GM19452 (cell line): Measurements from ENCODE around the gene SIRT6.
"Not testable (repeated sequence)": the region's sequence is repeated elsewhere in the genome, so short reads cannot be mapped to it uniquely, and the experiment has no call there.

ENCODE experiments used
- ATAC-seq: cut with Tn5 transposase; IDR thresholded peaks from one replicate; pipeline ENCODE4 v1.9.1; 2021; ENCODE audit not compliant: unreplicated experiment

SIRT6 gene

GRCh38 chr19:4200940-4201542 is 18.7 kb upstream of the SIRT6 start:
- no peak for ATAC-seq

GRCh38 chr19:4199699-4200293 is 17.4 kb upstream of the SIRT6 start:
- ATAC-seq: no peak

- no peak for ATAC-seq
Observed at GRCh38 chr19:4198467-4199126, 16.2 kb upstream of the SIRT6 start.

GRCh38 chr19:4197625-4198466 is 15.5 kb upstream of the SIRT6 start:
- no peak for ATAC-seq

GRCh38 chr19:4197228-4197624 is 14.9 kb upstream of the SIRT6 start:
- ATAC-seq: no peak

- ATAC-seq: no peak
Observed at GRCh38 chr19:4196587-4197148, 14.3 kb upstream of the SIRT6 start.

GRCh38 chr19:4196009-4196408 is 13.6 kb upstream of the SIRT6 start:
- no peak for ATAC-seq

GRCh38 chr19:4194353-4194752 is 12.0 kb upstream of the SIRT6 start:
- ATAC-seq: no peak

- not testable (repeated sequence) for ATAC-seq
Observed at GRCh38 chr19:4192537-4192936, 10.2 kb upstream of the SIRT6 start.

GRCh38 chr19:4189641-4190040 is 7.3 kb upstream of the SIRT6 start:
- ATAC-seq: no peak

- ATAC-seq: no peak
Observed at GRCh38 chr19:4187313-4188122, 5.2 kb upstream of the SIRT6 start.

GRCh38 chr19:4186087-4186993 is 4.0 kb upstream of the SIRT6 start:
- ATAC-seq: no peak

- no peak for ATAC-seq
Observed at GRCh38 chr19:4185413-4186086, 3.2 kb upstream of the SIRT6 start.

- no peak for ATAC-seq
Observed at GRCh38 chr19:4184718-4185352, 2.5 kb upstream of the SIRT6 start.

GRCh38 chr19:4183967-4184717 is 1.8 kb upstream of the SIRT6 start:
- no peak for ATAC-seq

- ATAC-seq: no peak
Observed at GRCh38 chr19:4181053-4181508, 1.3 kb downstream of the SIRT6 start.

- no peak for ATAC-seq
Observed at GRCh38 chr19:4178990-4179389, 3.4 kb downstream of the SIRT6 start.

GRCh38 chr19:4177146-4177545 is 5.2 kb downstream of the SIRT6 start:
- no peak for ATAC-seq
